Caco-2 (cell line): Measurements from ENCODE around the gene SDF2. TPM values are rescaled to one million over a fixed set of nuclear protein-coding genes. Genes with fewer than 3 reads are reported as not detected.

ENCODE experiments used
- BruUV-seq: library from RNA; stranded (reverse); fragments of 400-500 nt; replicated peaks from 2 replicates; lab custom pipeline; 2021; lab: Mats Ljungman, UMichigan
- CTCF ChIA-PET: fragments of 300-600 bp; sonication (Branson Sonifier 250); formaldehyde crosslinking; loops from one replicate; lab custom pipeline; 2022; ENCODE audit warnings: antibody characterized with exemption; lab: Charles Lee
- POLR2A ChIA-PET: fragments of 300-600 bp; sonication (Branson Sonifier 250); formaldehyde crosslinking; loops from one replicate; lab custom pipeline; 2022; ENCODE audit warnings: antibody characterized with exemption; lab: Charles Lee
- DNase-seq, 2 experiments: peaks; one replicate each; pipeline versions ENCODE4 v3.0.0 to v3.0.0-alpha.2; 2020 to 2022
- H3K27me3 ChIP-seq: replicated peaks from 2 replicates; pipeline ENCODE4 v1.6.0; 2011; ENCODE audit warnings: low read length; ENCODE audit not compliant: control insufficient read depth, insufficient read depth
- H3K36me3 ChIP-seq: 2 replicates; pipeline ENCODE4 v1.5.1; 2011; ENCODE audit warnings: low read length; ENCODE audit not compliant: control insufficient read depth, insufficient read depth
- H3K4me1 ChIP-seq: fragments of 250-450 bp; sonication (Bioruptor Pico); 2 replicates; pipeline ENCODE4 v1.5.1; 2020; ENCODE audit warnings: mild to moderate bottlenecking
- H3K4me3 ChIP-seq: 2 replicates; pipeline ENCODE4 v1.5.1; 2011; ENCODE audit warnings: low read depth, mild to moderate bottlenecking, control low read depth, low read length
- H3K9me3 ChIP-seq: fragments of 250-450 bp; sonication (Bioruptor Pico); 2 replicates; pipeline ENCODE4 v1.5.1; 2020; ENCODE audit warnings: mild to moderate bottlenecking, moderate library complexity
- H3K27ac Mint-ChIP-seq: one replicate; pipeline ENCODE4 v1.8.0; 2022; ENCODE audit warnings: mixed read lengths; ENCODE audit not compliant: unreplicated experiment
- H3K27me3 Mint-ChIP-seq: one replicate; pipeline ENCODE4 v1.8.0; 2022; ENCODE audit warnings: mixed read lengths; ENCODE audit not compliant: insufficient read depth, unreplicated experiment
- H3K36me3 Mint-ChIP-seq: one replicate; pipeline ENCODE4 v1.8.0; 2022; ENCODE audit warnings: mild to moderate bottlenecking, mixed read lengths; ENCODE audit not compliant: insufficient read depth, unreplicated experiment
- H3K4me1 Mint-ChIP-seq: one replicate; pipeline ENCODE4 v1.8.0; 2022; ENCODE audit warnings: low read depth, mixed read lengths; ENCODE audit not compliant: unreplicated experiment
- H3K4me3 Mint-ChIP-seq: one replicate; pipeline ENCODE4 v1.8.0; 2022; ENCODE audit warnings: mild to moderate bottlenecking, moderate library complexity, mixed read lengths; ENCODE audit not compliant: unreplicated experiment
- H3K9me3 Mint-ChIP-seq: one replicate; pipeline ENCODE4 v1.8.0; 2022; ENCODE audit warnings: mixed read lengths; ENCODE audit not compliant: unreplicated experiment
- intact Hi-C: fragments of 100-400 bp; cut with micrococcal nuclease; formaldehyde crosslinking; loops from one replicate; pipeline ENCODE4 v1.10.0; 2022; ENCODE audit not compliant: unreplicated experiment
- total RNA-seq: library from RNA; stranded (reverse); gene quantifications from 2 replicates; pipeline ENCODE4 v1.2.3, GENCODE V29; 2022
- TF ChIP-seq, protein P1 (sequence below), 2 experiments: fragments of 200-600 bp in 1 of 2; IDR thresholded peaks; 1 replicate in 1 of 2; 2 replicates in 1 of 2; pipeline versions ENCODE4 v1.5.1 to v1.8.0; 2011 to 2022; ENCODE audit warnings: antibody characterized with exemption in 1 of 2, control low read depth in 1 of 2, inconsistent platforms in 1 of 2, low read depth in 1 of 2, low read length in 1 of 2, mild to moderate bottlenecking in 1 of 2, moderate library complexity in 1 of 2; ENCODE audit not compliant: insufficient read depth in 1 of 2, severe bottlenecking in 1 of 2, unreplicated experiment in 1 of 2

SDF2 gene
- total RNA-seq, 1 experiment from 2014 or later: 63.5 TPM

DNA sequence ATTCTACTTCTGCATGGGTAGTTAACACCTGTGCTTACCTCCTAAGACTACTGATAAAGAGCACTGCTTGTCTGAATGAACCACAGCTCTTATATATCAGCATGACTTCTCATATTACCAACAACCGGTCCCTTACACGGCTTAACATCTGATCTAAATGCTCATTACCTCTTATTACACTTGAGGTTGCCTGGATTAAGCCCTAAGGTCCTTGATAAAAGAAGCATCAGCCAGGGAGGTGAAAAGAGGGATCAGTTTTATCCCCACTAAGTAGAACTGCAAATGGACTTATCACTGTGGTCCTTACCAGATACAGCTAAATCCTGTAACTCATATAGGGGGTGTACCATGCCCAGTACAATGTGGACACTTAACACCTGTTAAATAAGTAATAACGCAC is 39.5 kb downstream of the SDF2 start:
- no peak for DNase-seq
- Mint-ChIP-seq H3K27me3 (no peaks in the 10 kb centered on the region), H3K27ac (no peak overlapping the region), H3K4me3 (no peak overlapping the region), H3K36me3 (peaks cover 77% of the 10 kb centered on the region), H3K9me3 (no peaks in the 10 kb centered on the region), H3K4me1 (no peaks in the 10 kb centered on the region)
- no peaks in the 10 kb centered on the region for H3K27me3 ChIP-seq
- no peak overlapping the region for H3K4me3 ChIP-seq
- TF ChIP-seq, protein P1, sequence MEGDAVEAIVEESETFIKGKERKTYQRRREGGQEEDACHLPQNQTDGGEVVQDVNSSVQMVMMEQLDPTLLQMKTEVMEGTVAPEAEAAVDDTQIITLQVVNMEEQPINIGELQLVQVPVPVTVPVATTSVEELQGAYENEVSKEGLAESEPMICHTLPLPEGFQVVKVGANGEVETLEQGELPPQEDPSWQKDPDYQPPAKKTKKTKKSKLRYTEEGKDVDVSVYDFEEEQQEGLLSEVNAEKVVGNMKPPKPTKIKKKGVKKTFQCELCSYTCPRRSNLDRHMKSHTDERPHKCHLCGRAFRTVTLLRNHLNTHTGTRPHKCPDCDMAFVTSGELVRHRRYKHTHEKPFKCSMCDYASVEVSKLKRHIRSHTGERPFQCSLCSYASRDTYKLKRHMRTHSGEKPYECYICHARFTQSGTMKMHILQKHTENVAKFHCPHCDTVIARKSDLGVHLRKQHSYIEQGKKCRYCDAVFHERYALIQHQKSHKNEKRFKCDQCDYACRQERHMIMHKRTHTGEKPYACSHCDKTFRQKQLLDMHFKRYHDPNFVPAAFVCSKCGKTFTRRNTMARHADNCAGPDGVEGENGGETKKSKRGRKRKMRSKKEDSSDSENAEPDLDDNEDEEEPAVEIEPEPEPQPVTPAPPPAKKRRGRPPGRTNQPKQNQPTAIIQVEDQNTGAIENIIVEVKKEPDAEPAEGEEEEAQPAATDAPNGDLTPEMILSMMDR (IDR thresholded peaks at IDR 0.05; ENCODE audit: insufficient read depth in 1 of 2, low read depth in 1 of 2, low read length in 1 of 2, severe bottlenecking in 1 of 2, unreplicated experiment in 1 of 2): no peak
- H3K9me3 ChIP-seq: no peaks in the 10 kb centered on the region
- intact Hi-C loops: no loop called here
- ChIA-PET CTCF (no interaction called here), POLR2A (no interaction called here)
- peaks cover 5% of the 10 kb centered on the region for H3K36me3 ChIP-seq
- BruUV-seq: no TSS peak
- no peaks in the 10 kb centered on the region for H3K4me1 ChIP-seq

DNA sequence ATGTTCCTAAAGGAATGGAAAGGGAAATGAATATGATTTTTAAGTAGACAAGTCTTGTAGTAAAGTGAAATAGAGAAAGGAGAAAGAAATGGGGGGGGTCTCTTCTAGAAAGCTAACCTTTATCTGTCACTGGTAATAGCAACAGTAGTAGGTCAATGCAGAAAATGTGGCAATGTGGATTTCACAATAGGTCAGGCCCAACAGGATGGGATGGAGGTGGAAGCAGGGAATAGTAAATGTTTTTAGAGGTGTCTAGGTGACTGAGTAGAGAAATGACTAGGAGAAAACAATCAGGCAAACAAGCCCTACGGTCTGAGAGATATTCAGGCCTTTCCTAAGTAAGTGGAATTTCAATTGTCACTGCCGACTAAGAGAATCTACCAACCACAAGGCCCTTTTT is 41.7 kb downstream of the SDF2 start:
- H3K4me1 ChIP-seq: no peaks in the 10 kb centered on the region
- H3K4me3 Mint-ChIP-seq: no peak overlapping the region
- no TSS peak for BruUV-seq
- H3K36me3 ChIP-seq: peaks cover 3% of the 10 kb centered on the region
- ChIA-PET POLR2A (no interaction called here), CTCF (interaction anchor here (1.0 kb wide), 1 partner anchor 27 kb away, joined by 3 read pairs; no protein-coding TSS in a partner anchor)
- no peak overlapping the region for H3K27ac Mint-ChIP-seq
- no peaks in the 10 kb centered on the region for H3K4me1 Mint-ChIP-seq
- TF ChIP-seq, protein P1 (IDR thresholded peaks at IDR 0.05; ENCODE audit: insufficient read depth in 1 of 2, low read depth in 1 of 2, low read length in 1 of 2, severe bottlenecking in 1 of 2, unreplicated experiment in 1 of 2): no peak
- no peaks in the 10 kb centered on the region for H3K27me3 ChIP-seq
- intact Hi-C loops: no loop called here
- peaks cover 87% of the 10 kb centered on the region for H3K36me3 Mint-ChIP-seq
- no peaks in the 10 kb centered on the region for H3K9me3 ChIP-seq
- no peak for DNase-seq
- no peak overlapping the region for H3K4me3 ChIP-seq
- no peaks in the 10 kb centered on the region for H3K27me3 Mint-ChIP-seq
- H3K9me3 Mint-ChIP-seq: no peaks in the 10 kb centered on the region

DNA sequence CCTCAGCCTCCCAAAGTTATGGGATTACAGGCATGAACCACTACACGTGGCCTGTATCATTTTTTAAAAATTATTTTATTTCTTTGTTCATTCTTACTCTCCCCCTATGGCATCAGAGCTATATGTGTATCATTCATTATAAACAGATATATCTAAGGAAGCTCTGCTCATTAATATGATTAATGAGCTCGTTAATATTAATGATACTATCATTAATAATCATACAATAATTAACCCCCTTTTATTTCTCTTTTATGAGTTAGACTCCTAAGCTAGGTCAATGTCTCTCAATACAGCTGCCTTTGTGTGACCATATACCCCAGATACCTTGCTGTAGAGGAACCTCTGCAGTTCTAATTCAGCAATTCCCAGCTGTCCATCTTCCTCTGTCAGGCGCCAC is 43.2 kb downstream of the SDF2 start:
- ChIA-PET CTCF (interaction anchor here (0.6 kb wide), 1 partner anchor 58 kb away, joined by 3 read pairs; no protein-coding TSS in a partner anchor), POLR2A (no interaction called here)
- no peaks in the 10 kb centered on the region for H3K9me3 Mint-ChIP-seq

More for the DNA sequence above, 43.2 kb downstream of the SDF2 start:
- peaks cover 9% of the 10 kb centered on the region for H3K4me1 Mint-ChIP-seq
- H3K4me3 Mint-ChIP-seq: no peak overlapping the region
- DNase-seq: no peak
- peaks cover 3% of the 10 kb centered on the region; the same call in 1 of the 2 replicates for H3K36me3 ChIP-seq
- no peaks in the 10 kb centered on the region for H3K9me3 ChIP-seq
- H3K4me1 ChIP-seq: no peaks in the 10 kb centered on the region
- BruUV-seq: no TSS peak
- no peak overlapping the region for H3K4me3 ChIP-seq
- no peaks in the 10 kb centered on the region for H3K27me3 Mint-ChIP-seq
- H3K36me3 Mint-ChIP-seq: peaks cover 90% of the 10 kb centered on the region
- no peaks in the 10 kb centered on the region for H3K27me3 ChIP-seq
- no peak overlapping the region for H3K27ac Mint-ChIP-seq
- intact Hi-C loops: no loop called here
- TF ChIP-seq, protein P1 (IDR thresholded peaks at IDR 0.05; ENCODE audit: insufficient read depth in 1 of 2, low read depth in 1 of 2, low read length in 1 of 2, severe bottlenecking in 1 of 2, unreplicated experiment in 1 of 2): no peak
